ENCODE data around the gene FKBP14.

Gene FKBP14

GRCh38 chr7:29977886-29978651 lies 48.4 kb downstream of the FKBP14 start:
- no peak for TF ChIP-seq CTCF (IDR thresholded peaks at IDR 0.05; ENCODE audit: insufficient read depth, low read length, poor library complexity, severe bottlenecking)

GRCh38 chr7:29976673-29977415 lies 49.7 kb downstream of the FKBP14 start:
- no peaks in the 10 kb centered on the region for H3K36me3 ChIP-seq (ENCODE audit: control insufficient read depth, insufficient read depth, low read length)
- no peak overlapping the region for H3K4me3 ChIP-seq (replicated peaks; ENCODE audit: low read depth, low read length)
- no peak for DNase-seq (ENCODE audit: extremely low read depth, insufficient read length)
- no peaks in the 10 kb centered on the region for H3K27me3 ChIP-seq (replicated peaks; ENCODE audit: control insufficient read depth, insufficient read depth, low read length)
- no peak for TF ChIP-seq CTCF (IDR thresholded peaks at IDR 0.05; ENCODE audit: insufficient read depth, low read length, poor library complexity, severe bottlenecking)

More at GRCh38 chr7:29977886-29978651, 48.4 kb downstream of the FKBP14 start:
- H3K36me3 ChIP-seq (ENCODE audit: control insufficient read depth, insufficient read depth, low read length): no peaks in the 10 kb centered on the region
- H3K4me3 ChIP-seq (replicated peaks; ENCODE audit: low read depth, low read length): no peak overlapping the region
- DNase-seq (ENCODE audit: extremely low read depth, insufficient read length): no peak
- H3K27me3 ChIP-seq (replicated peaks; ENCODE audit: control insufficient read depth, insufficient read depth, low read length): no peaks in the 10 kb centered on the region

DNA sequence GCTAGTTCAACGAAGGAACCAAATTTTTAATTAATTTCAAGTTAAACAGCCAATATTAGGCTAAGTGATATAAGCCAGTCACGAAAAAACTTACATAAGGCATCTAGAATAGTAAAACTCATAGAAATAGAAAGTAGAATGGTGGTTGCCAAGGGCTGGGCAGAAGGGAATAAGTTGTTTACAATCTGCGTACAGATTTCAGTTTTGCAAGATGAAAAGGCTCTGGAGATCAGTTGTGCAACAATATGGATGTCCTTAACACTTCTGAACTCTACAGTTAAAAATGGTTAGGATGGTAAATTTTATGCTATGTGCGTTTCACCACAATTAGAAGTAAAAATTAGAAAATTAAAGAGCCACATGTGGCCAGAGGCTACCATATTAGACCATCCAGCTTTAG lies 50.2 kb downstream of the FKBP14 start:
- Histone ChIP-seq H3K4me3 (replicated peaks; ENCODE audit: low read depth, low read length) (no peak overlapping the region), H3K36me3 (ENCODE audit: control insufficient read depth, insufficient read depth, low read length) (no peaks in the 10 kb centered on the region), H3K27me3 (replicated peaks; ENCODE audit: control insufficient read depth, insufficient read depth, low read length) (no peaks in the 10 kb centered on the region)
- no peak for TF ChIP-seq CTCF (IDR thresholded peaks at IDR 0.05; ENCODE audit: insufficient read depth, low read length, poor library complexity, severe bottlenecking)
- no peak for DNase-seq (ENCODE audit: extremely low read depth, insufficient read length)

GRCh38 chr7:29975561-29975960 lies 50.9 kb downstream of the FKBP14 start:
- no peak for DNase-seq (ENCODE audit: extremely low read depth, insufficient read length)
- no peaks in the 10 kb centered on the region for H3K36me3 ChIP-seq (ENCODE audit: control insufficient read depth, insufficient read depth, low read length)
- no peak for TF ChIP-seq CTCF (IDR thresholded peaks at IDR 0.05; ENCODE audit: insufficient read depth, low read length, poor library complexity, severe bottlenecking)
- no peak overlapping the region for H3K4me3 ChIP-seq (replicated peaks; ENCODE audit: low read depth, low read length)
- H3K27me3 ChIP-seq (replicated peaks; ENCODE audit: control insufficient read depth, insufficient read depth, low read length): no peaks in the 10 kb centered on the region

DNA sequence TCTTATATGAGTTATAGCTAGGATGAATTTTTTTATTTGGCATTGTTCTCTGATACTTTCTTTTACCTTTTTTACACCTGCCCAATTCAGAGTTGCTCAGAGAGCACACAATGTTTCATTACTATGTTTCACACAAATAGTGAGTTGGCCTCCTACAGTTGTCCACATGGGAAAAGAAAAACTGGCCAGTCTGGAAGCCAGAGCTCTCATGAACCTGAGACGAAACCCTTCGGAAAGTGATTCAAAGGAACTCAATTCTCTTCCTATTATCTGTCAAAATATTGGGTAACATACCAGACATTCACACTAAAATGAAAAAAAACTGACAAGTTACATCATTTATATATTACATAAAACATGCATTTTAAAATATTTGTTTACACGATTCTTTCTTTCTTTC lies 52.2 kb downstream of the FKBP14 start:
- no peak overlapping the region for H3K4me3 ChIP-seq (replicated peaks; ENCODE audit: low read depth, low read length)
- TF ChIP-seq CTCF (IDR thresholded peaks at IDR 0.05; ENCODE audit: insufficient read depth, low read length, poor library complexity, severe bottlenecking): no peak
- H3K36me3 ChIP-seq (ENCODE audit: control insufficient read depth, insufficient read depth, low read length): no peaks in the 10 kb centered on the region; the same call in 1 of the 2 replicates
- no peaks in the 10 kb centered on the region for H3K27me3 ChIP-seq (replicated peaks; ENCODE audit: control insufficient read depth, insufficient read depth, low read length)
- no peak for DNase-seq (ENCODE audit: extremely low read depth, insufficient read length)
